ENCODE measurements around the gene SGTA. TPM values are rescaled to one million over a fixed set of nuclear protein-coding genes. Genes with fewer than 3 reads are reported as not detected.

SGTA gene
- total and polyA plus RNA-seq, 9 of the 15 experiments (the other 6 are each of a cell fraction or from before 2014, with no cell fraction given): 1.4 to 110 (median 49.9) TPM

- TF ChIP-seq RBM22 (IDR thresholded peaks at IDR 0.05; ENCODE audit: low read depth, low read length, poor library complexity, severe bottlenecking): peak; percentile 78
- peak; percentile 23 for TF ChIP-seq ZFP36 (IDR thresholded peaks at IDR 0.05; ENCODE audit: low read depth, low read length, partially characterized antibody)
- TF ChIP-seq FOXP4 (CRISPR knock-in tag; IDR thresholded peaks at IDR 0.05; ENCODE audit: borderline replicate concordance): peak; percentile 99
- TF ChIP-seq BRD9 (IDR thresholded peaks at IDR 0.05; ENCODE audit: low read depth, partially characterized antibody): peak; percentile 30
- TF ChIP-seq MEIS2 (IDR thresholded peaks at IDR 0.05; ENCODE audit: partially characterized antibody): peak; percentile 92
- TF ChIP-seq TEAD4 (IDR thresholded peaks at IDR 0.05; ENCODE audit: low read length): peak; percentile 63
- peak; percentile 93; the same call in 1 of the 2 replicates for TF ChIP-seq TEAD4 (CRISPR knock-in tag; IDR thresholded peaks at IDR 0.05; ENCODE audit: borderline replicate concordance)
- TF ChIP-seq ZNF217 (CRISPR knock-in tag; IDR thresholded peaks at IDR 0.05): no peak
- peak; percentile 89 for TF ChIP-seq SAP30 (IDR thresholded peaks at IDR 0.05; ENCODE audit: borderline replicate concordance, insufficient read depth, low read depth, low read length, poor library complexity, severe bottlenecking)
- TF ChIP-seq SUPT5H (IDR thresholded peaks at IDR 0.05): peak; percentile 83
- TF ChIP-seq GATAD2B (IDR thresholded peaks at IDR 0.05; ENCODE audit: borderline replicate concordance): no peak
- peak; percentile 57 to 60 (median 60) for TF ChIP-seq CTCF (IDR thresholded peaks at IDR 0.05 in 2 of 3, conservative IDR thresholded peaks at IDR 0.05 in 1 of 3; ENCODE audit: insufficient read depth in 2 of 3, low read depth in 1 of 3, low read length in 3 of 3)
- TF ChIP-seq TEAD2 (tag; IDR thresholded peaks at IDR 0.05): no peak
- TF ChIP-seq TCF15 (CRISPR knock-in tag; IDR thresholded peaks at IDR 0.05): peak; percentile 67; the same call in 1 of the 2 replicates
- TF ChIP-seq STAT6 (CRISPR knock-in tag; IDR thresholded peaks at IDR 0.05): peak; percentile 37
- TF ChIP-seq ZBTB9 (CRISPR knock-in tag; IDR thresholded peaks at IDR 0.05): peak; percentile 59
- peak; percentile 91; the same call in 1 of the 2 replicates for TF ChIP-seq ZNF124 (CRISPR knock-in tag; IDR thresholded peaks at IDR 0.05)
- no peak for TF ChIP-seq ZNF561 (CRISPR knock-in tag; conservative IDR thresholded peaks at IDR 0.05)
These were observed at the start of gene SGTA (continued) for GRCh38 chr19:2782936-2783780.

All from K562 (cell line).